Endodermal cell (in vitro differentiated cells): ENCODE results near the gene CD40LG. TPM values are rescaled to one million over a fixed set of nuclear protein-coding genes. Genes with fewer than 3 reads are reported as not detected.

Experiments
- DNase-seq: peaks from one replicate; pipeline ENCODE4 v3.0.0-alpha.2; 2017
- H3K27ac ChIP-seq: 2 replicates; pipeline ENCODE4 v1.5.1; 2013; ENCODE audit warnings: mild to moderate bottlenecking, low read depth, low read length, moderate library complexity
- H3K27me3 ChIP-seq: 2 replicates; pipeline ENCODE4 v1.6.1; 2013; ENCODE audit warnings: mild to moderate bottlenecking, low read length, moderate library complexity; ENCODE audit not compliant: insufficient read depth, control insufficient read depth, poor library complexity, severe bottlenecking
- H3K36me3 ChIP-seq: 2 replicates; pipeline ENCODE4 v1.7.0; 2013; ENCODE audit warnings: mild to moderate bottlenecking, low read length, moderate library complexity; ENCODE audit not compliant: control insufficient read depth, insufficient read depth
- H3K4me1 ChIP-seq: one replicate; pipeline ENCODE4 v1.7.0; 2013; ENCODE audit warnings: low read length; ENCODE audit not compliant: control insufficient read depth, insufficient read depth
- H3K4me3 ChIP-seq: 2 replicates; pipeline ENCODE4 v1.5.1; 2013; ENCODE audit warnings: mild to moderate bottlenecking, low read length, moderate library complexity
- H3K9ac ChIP-seq: 2 replicates; pipeline ENCODE4 v1.6.1; 2013; ENCODE audit warnings: mild to moderate bottlenecking, low read length, moderate library complexity; ENCODE audit not compliant: poor library complexity, severe bottlenecking; ENCODE audit errors: extremely low read depth
- H3K9me3 ChIP-seq: 2 replicates; pipeline ENCODE4 v1.6.1; 2013; ENCODE audit warnings: mild to moderate bottlenecking, low read length, moderate library complexity; ENCODE audit not compliant: control insufficient read depth
- H3K27ac Mint-ChIP-seq: 2 replicates; pipeline ENCODE4 v1.8.0; 2020; ENCODE audit warnings: mixed read lengths
- H3K27me3 Mint-ChIP-seq: 2 replicates; pipeline ENCODE4 v1.8.0; 2021; ENCODE audit warnings: mild to moderate bottlenecking, mixed read lengths; ENCODE audit not compliant: insufficient read depth
- H3K36me3 Mint-ChIP-seq: 2 replicates; pipeline ENCODE4 v1.8.0; 2020; ENCODE audit warnings: low read depth, mixed read lengths
- H3K4me1 Mint-ChIP-seq: 2 replicates; pipeline ENCODE4 v1.8.0; 2020; ENCODE audit warnings: mixed read lengths
- H3K4me3 Mint-ChIP-seq: 2 replicates; pipeline ENCODE4 v1.8.0; 2020; ENCODE audit warnings: mild to moderate bottlenecking, moderate library complexity, mixed read lengths
- H3K9me3 Mint-ChIP-seq: 2 replicates; pipeline ENCODE4 v1.8.0; 2020; ENCODE audit warnings: mild to moderate bottlenecking, mixed read lengths
- CTCF ChIP-seq: fragments of 200-600 bp; sonication (generic); conservative IDR thresholded peaks from 2 replicates; pipeline ENCODE4 v1.5.0; 2021; ENCODE audit warnings: antibody characterized with exemption, mild to moderate bottlenecking
- WGBS, 2 experiments: methylation state at CpG; one replicate each; pipeline versions ENCODE4 v1.1.5 to v1.1.7; 2013; ENCODE audit warnings: missing lambda C conversion rate in 2 of 2, mixed read lengths in 1 of 2; ENCODE audit not compliant: insufficient coverage in 1 of 2, insufficient read length in 1 of 2; 5-methylcytosine and 5-hydroxymethylcytosine counted together
- long read RNA-seq, 4 experiments: library from polyadenylated mRNA in 2 of 4; library from RNA in 1 of 4; library from capped mRNA in 1 of 4; stranded (forward) in 3 of 4; unstranded in 1 of 4; transcript quantifications; one replicate each; pipeline ENCODE4 v2.0.0, GENCODE V29; 2020 to 2021; ENCODE audit warnings: inconsistent platforms in 1 of 4
- polyA plus RNA-seq, 2 experiments: library from polyadenylated mRNA; stranded (reverse); fragments of 50-300 nt; gene quantifications; one replicate each; pipeline ENCODE4 v1.2.3, GENCODE V29; 2013
- total RNA-seq, 2 donors: library from RNA; stranded (reverse); fragmentation: NEBNext Ultra II Directional in 1 of 2; extraction: Animal tissue kit (Norgen Biotek cat#: 25700) in 1 of 2; gene quantifications; 2 replicates in 1 of 2; 3 replicates in 1 of 2; pipeline ENCODE4 v1.2.1, GENCODE V29; 2021

CD40LG gene
- total RNA-seq = not detected
- polyA plus RNA-seq (2013, experiment 1 of 2) = not detected
- polyA plus RNA-seq (2013, experiment 2 of 2) = not detected
- long read RNA-seq, experiment 1 = 0 reads
- long read RNA-seq, experiment 2 = 0 reads
- long read RNA-seq, experiment 3 = 0 reads
- long read RNA-seq, experiment 4 = 0 reads

GRCh38 chrX:136647677-136648360, at the start of gene CD40LG:
CD40LG (plus strand) TSS chrX:136648158; CDS start chrX:136648249, 91 bp downstream.
- Histone ChIP-seq H3K27ac (no peak within 1 kb of the TSS), H3K9ac (no peak within 1 kb of the TSS), H3K4me1 (no peaks in the 10 kb centered on the region), H3K9me3 (no peaks in the 10 kb centered on the region), H3K27me3 (no peaks in the 10 kb centered on the region), H3K4me3 (no peak within 1 kb of the TSS), H3K36me3 (no peaks in the 10 kb centered on the region)
- Mint-ChIP-seq H3K27me3 (peaks cover 2% of the 10 kb centered on the region), H3K27ac (no peak within 1 kb of the TSS), H3K4me3 (no peak within 1 kb of the TSS), H3K36me3 (no peaks in the 10 kb centered on the region), H3K9me3 (peaks cover 59% of the 10 kb centered on the region), H3K4me1 (no peaks in the 10 kb centered on the region)
- WGBS, 2 experiments = 95 to 100% methylated on average over 1 to 10 of the region's 10 CpGs
- DNase-seq = no peak
- no peak for TF ChIP-seq CTCF

GRCh38 chrX:136598631-136599030, 49.3 kb upstream of the CD40LG start:
- 79 to 95% methylated on average over 3 to 8 of the region's 8 CpGs for WGBS, 2 experiments
- Histone ChIP-seq H3K4me3 (no peak overlapping the region), H3K9me3 (no peaks in the 10 kb centered on the region), H3K27ac (no peak overlapping the region), H3K27me3 (no peaks in the 10 kb centered on the region), H3K9ac (no peak overlapping the region), H3K4me1 (no peaks in the 10 kb centered on the region), H3K36me3 (no peaks in the 10 kb centered on the region)
- H3K27ac Mint-ChIP-seq = no peak overlapping the region
- no peak overlapping the region for H3K4me3 Mint-ChIP-seq
- H3K9me3 Mint-ChIP-seq = peaks cover 41% of the 10 kb centered on the region
- no peaks in the 10 kb centered on the region for H3K36me3 Mint-ChIP-seq
- H3K27me3 Mint-ChIP-seq = peaks cover 3% of the 10 kb centered on the region
- TF ChIP-seq CTCF = no peak
- no peaks in the 10 kb centered on the region for H3K4me1 Mint-ChIP-seq
- no peak for DNase-seq

- WGBS, 2 experiments = no CpG with 5 or more reads among the region's 1 CpG
- Histone ChIP-seq H3K27me3 (no peaks in the 10 kb centered on the region), H3K4me1 (no peaks in the 10 kb centered on the region), H3K27ac (no peak overlapping the region), H3K9me3 (no peaks in the 10 kb centered on the region), H3K9ac (no peak overlapping the region), H3K36me3 (no peaks in the 10 kb centered on the region), H3K4me3 (no peak overlapping the region)
- no peaks in the 10 kb centered on the region for H3K36me3 Mint-ChIP-seq
- TF ChIP-seq CTCF = no peak
- no peak overlapping the region for H3K4me3 Mint-ChIP-seq
- H3K27ac Mint-ChIP-seq = no peak overlapping the region
- DNase-seq = no peak
- peaks cover 3% of the 10 kb centered on the region for H3K27me3 Mint-ChIP-seq
- H3K4me1 Mint-ChIP-seq = no peaks in the 10 kb centered on the region
- peaks cover 37% of the 10 kb centered on the region for H3K9me3 Mint-ChIP-seq
Observed at GRCh38 chrX:136600059-136600458, 47.9 kb upstream of the CD40LG start.
